ENCODE results near the gene C1QTNF2.

Gene C1QTNF2

DNA sequence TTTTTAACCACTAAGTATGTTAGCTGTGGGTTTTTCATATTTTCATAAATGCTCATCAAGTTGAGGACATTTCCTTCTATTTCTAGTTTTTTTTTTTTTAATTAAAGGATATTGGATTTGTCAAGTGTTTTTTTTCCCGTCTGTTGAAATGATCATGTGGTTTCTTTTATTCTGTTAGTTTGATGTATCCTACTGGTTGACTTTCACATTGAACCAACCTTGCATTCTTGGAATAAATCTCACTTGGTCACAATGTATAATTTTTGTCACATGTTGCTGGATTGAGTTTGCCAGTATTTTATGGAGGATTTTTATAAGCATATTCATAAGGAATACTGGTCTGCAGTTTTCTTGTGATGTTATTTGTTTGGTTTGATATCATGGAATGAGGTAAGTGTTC lies 17.0 kb upstream of the C1QTNF2 start:
- H3K27me3 ChIP-seq: peaks cover under 1% of the 10 kb centered on the region
- H3K27ac ChIP-seq: no peak overlapping the region
- no peaks in the 10 kb centered on the region for H3K4me1 ChIP-seq (ENCODE audit: control insufficient read depth in 1 of 2, insufficient read depth in 1 of 2, low read depth in 1 of 2, low read length in 1 of 2)
- TF ChIP-seq CTCF (IDR thresholded peaks at IDR 0.05): no peak
- H3K9me3 ChIP-seq: no peaks in the 10 kb centered on the region
- H3K36me3 ChIP-seq: no peaks in the 10 kb centered on the region
- no peak overlapping the region for H3K4me3 ChIP-seq (ENCODE audit: low read depth in 1 of 2, low read length in 1 of 2)

DNA sequence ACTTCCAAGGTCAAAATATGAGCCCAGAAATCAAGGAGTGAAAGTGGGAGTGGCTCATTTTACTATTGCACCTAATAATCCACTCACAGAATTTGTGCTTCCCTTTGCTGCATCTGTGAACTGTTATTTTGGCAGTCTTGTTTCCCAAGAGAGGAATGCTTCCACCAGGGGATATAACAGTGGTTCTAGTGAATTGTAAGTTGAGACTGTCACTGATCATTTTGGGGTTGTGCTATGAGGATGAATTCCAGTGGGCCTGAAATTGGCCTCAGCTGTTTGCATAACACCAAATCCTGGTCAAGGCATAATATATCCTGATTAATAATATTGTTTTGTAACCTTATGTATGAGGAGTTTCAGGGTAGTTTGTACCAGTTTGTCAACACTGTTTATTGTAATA lies 15.1 kb upstream of the C1QTNF2 start:
- Histone ChIP-seq H3K9me3 (no peaks in the 10 kb centered on the region), H3K4me1 (ENCODE audit: control insufficient read depth in 1 of 2, insufficient read depth in 1 of 2, low read depth in 1 of 2, low read length in 1 of 2) (no peaks in the 10 kb centered on the region), H3K4me3 (ENCODE audit: low read depth in 1 of 2, low read length in 1 of 2) (no peak overlapping the region), H3K36me3 (no peaks in the 10 kb centered on the region), H3K27me3 (peaks cover 11% of the 10 kb centered on the region), H3K27ac (no peak overlapping the region)
- no peak for TF ChIP-seq CTCF (IDR thresholded peaks at IDR 0.05)

GRCh38 chr5:160384681-160385080 lies 14.3 kb upstream of the C1QTNF2 start:
- no peak overlapping the region for H3K27ac ChIP-seq
- H3K9me3 ChIP-seq: no peaks in the 10 kb centered on the region
- H3K27me3 ChIP-seq: peaks cover 11% of the 10 kb centered on the region
- no peak for TF ChIP-seq CTCF (IDR thresholded peaks at IDR 0.05)
- no peak overlapping the region for H3K4me3 ChIP-seq (ENCODE audit: low read depth in 1 of 2, low read length in 1 of 2)
- H3K4me1 ChIP-seq (ENCODE audit: control insufficient read depth in 1 of 2, insufficient read depth in 1 of 2, low read depth in 1 of 2, low read length in 1 of 2): no peaks in the 10 kb centered on the region
- no peaks in the 10 kb centered on the region for H3K36me3 ChIP-seq

DNA sequence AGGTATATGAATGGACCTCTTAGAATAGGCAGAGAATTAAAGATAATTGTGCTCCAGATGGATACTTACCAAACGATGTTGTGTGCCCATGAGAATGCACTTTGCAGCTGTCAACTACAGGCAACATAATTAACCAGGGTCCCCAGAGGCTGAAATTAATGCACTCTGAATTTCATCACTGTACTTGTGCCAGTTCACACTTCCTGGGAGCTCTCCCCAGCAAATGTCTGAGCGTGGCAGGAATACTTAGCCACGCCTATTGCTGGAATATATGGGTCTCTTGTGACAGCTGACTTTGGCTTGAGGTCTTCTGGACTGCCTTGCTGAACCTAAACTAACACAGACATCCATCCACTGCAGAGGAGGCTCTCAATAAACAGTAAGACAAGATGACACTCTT lies 11.9 kb upstream of the C1QTNF2 start:
- peaks cover 11% of the 10 kb centered on the region for H3K27me3 ChIP-seq
- no peak for TF ChIP-seq CTCF (IDR thresholded peaks at IDR 0.05)
- no peaks in the 10 kb centered on the region for H3K9me3 ChIP-seq
- H3K27ac ChIP-seq: no peak overlapping the region
- H3K4me3 ChIP-seq (ENCODE audit: low read depth in 1 of 2, low read length in 1 of 2): no peak overlapping the region
- no peaks in the 10 kb centered on the region for H3K36me3 ChIP-seq
- H3K4me1 ChIP-seq (ENCODE audit: control insufficient read depth in 1 of 2, insufficient read depth in 1 of 2, low read depth in 1 of 2, low read length in 1 of 2): no peaks in the 10 kb centered on the region

GRCh38 chr5:160380041-160380440 lies 9.6 kb upstream of the C1QTNF2 start:
- peaks cover 31% of the 10 kb centered on the region for H3K27me3 ChIP-seq
- H3K9me3 ChIP-seq: no peaks in the 10 kb centered on the region
- H3K36me3 ChIP-seq: no peaks in the 10 kb centered on the region
- no peak for TF ChIP-seq CTCF (IDR thresholded peaks at IDR 0.05)
- H3K4me3 ChIP-seq (ENCODE audit: low read depth in 1 of 2, low read length in 1 of 2): no peak overlapping the region
- no peaks in the 10 kb centered on the region for H3K4me1 ChIP-seq (ENCODE audit: control insufficient read depth in 1 of 2, insufficient read depth in 1 of 2, low read depth in 1 of 2, low read length in 1 of 2)
- H3K27ac ChIP-seq: no peak overlapping the region

DNA sequence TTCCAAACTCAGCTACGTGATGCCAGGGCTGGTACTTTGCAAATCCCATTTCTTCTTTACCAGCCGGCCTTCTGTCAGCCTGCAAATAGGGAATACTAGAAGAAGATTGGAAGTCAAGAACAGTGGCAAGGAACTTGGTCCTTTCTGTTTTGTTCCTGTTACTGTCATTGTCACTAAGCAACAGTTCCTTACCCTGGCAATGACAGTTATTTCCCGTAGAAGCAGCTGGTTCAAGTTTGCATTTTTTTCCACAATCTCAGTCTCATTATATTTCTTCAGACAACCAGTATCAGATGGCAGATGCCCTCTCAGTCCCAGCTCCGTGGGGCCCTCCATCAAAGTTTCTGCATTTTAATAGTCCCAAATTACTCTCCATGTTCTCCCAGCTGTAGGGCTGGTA lies 9.1 kb upstream of the C1QTNF2 start:
- H3K27ac ChIP-seq: no peak overlapping the region
- no peaks in the 10 kb centered on the region for H3K36me3 ChIP-seq
- no peaks in the 10 kb centered on the region for H3K9me3 ChIP-seq
- H3K4me3 ChIP-seq (ENCODE audit: low read depth in 1 of 2, low read length in 1 of 2): no peak overlapping the region
- no peaks in the 10 kb centered on the region for H3K4me1 ChIP-seq (ENCODE audit: control insufficient read depth in 1 of 2, insufficient read depth in 1 of 2, low read depth in 1 of 2, low read length in 1 of 2)
- peaks cover 37% of the 10 kb centered on the region for H3K27me3 ChIP-seq
- TF ChIP-seq CTCF (IDR thresholded peaks at IDR 0.05): no peak

Measured in neutrophil (primary cell).